ENCODE data around the gene TMEM212. TPM values are rescaled to one million over a fixed set of nuclear protein-coding genes. Genes with fewer than 3 reads are reported as not detected.

The TMEM212 gene
- total and polyA plus RNA-seq, 2 of the 13 experiments (the other 11 are each of a cell fraction or from before 2014, with no cell fraction given) = not detected

GRCh38 chr3:171845481-171846284, 2.5 kb downstream of the TMEM212 start (continued):
- TF ChIP-seq, protein P1, sequence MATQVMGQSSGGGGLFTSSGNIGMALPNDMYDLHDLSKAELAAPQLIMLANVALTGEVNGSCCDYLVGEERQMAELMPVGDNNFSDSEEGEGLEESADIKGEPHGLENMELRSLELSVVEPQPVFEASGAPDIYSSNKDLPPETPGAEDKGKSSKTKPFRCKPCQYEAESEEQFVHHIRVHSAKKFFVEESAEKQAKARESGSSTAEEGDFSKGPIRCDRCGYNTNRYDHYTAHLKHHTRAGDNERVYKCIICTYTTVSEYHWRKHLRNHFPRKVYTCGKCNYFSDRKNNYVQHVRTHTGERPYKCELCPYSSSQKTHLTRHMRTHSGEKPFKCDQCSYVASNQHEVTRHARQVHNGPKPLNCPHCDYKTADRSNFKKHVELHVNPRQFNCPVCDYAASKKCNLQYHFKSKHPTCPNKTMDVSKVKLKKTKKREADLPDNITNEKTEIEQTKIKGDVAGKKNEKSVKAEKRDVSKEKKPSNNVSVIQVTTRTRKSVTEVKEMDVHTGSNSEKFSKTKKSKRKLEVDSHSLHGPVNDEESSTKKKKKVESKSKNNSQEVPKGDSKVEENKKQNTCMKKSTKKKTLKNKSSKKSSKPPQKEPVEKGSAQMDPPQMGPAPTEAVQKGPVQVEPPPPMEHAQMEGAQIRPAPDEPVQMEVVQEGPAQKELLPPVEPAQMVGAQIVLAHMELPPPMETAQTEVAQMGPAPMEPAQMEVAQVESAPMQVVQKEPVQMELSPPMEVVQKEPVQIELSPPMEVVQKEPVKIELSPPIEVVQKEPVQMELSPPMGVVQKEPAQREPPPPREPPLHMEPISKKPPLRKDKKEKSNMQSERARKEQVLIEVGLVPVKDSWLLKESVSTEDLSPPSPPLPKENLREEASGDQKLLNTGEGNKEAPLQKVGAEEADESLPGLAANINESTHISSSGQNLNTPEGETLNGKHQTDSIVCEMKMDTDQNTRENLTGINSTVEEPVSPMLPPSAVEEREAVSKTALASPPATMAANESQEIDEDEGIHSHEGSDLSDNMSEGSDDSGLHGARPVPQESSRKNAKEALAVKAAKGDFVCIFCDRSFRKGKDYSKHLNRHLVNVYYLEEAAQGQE (IDR thresholded peaks at IDR 0.05; ENCODE audit: borderline replicate concordance in 1 of 2, low read depth in 1 of 2, low read length in 2 of 2) = no peak
- TF ChIP-seq ZNF430 (CRISPR knock-in tag; IDR thresholded peaks at IDR 0.05) (no peak), DPF2 (CRISPR knock-in tag; IDR thresholded peaks at IDR 0.05; ENCODE audit: borderline replicate concordance, low read depth) (no peak), ZNF317 (CRISPR knock-in tag; IDR thresholded peaks at IDR 0.05) (no peak), MAFF (IDR thresholded peaks at IDR 0.05; ENCODE audit: low read depth, low read length) (no peak), CHD2 (IDR thresholded peaks at IDR 0.05; ENCODE audit: low read depth, low read length) (no peak), ZNF790 (CRISPR knock-in tag; IDR thresholded peaks at IDR 0.05; ENCODE audit: borderline replicate concordance) (no peak), GTF3A (CRISPR knock-in tag; conservative IDR thresholded peaks at IDR 0.05) (no peak), JUND (CRISPR knock-in tag; IDR thresholded peaks at IDR 0.05) (no peak), ZBTB34 (CRISPR knock-in tag; IDR thresholded peaks at IDR 0.05) (no peak), MAZ (IDR thresholded peaks at IDR 0.05; ENCODE audit: borderline replicate concordance, low read depth, low read length) (no peak), MAZ (CRISPR knock-in tag; IDR thresholded peaks at IDR 0.05; ENCODE audit: low read depth) (no peak), PITX1 (CRISPR knock-in tag; IDR thresholded peaks at IDR 0.05) (peak; percentile 31; the same call in 1 of the 2 replicates), ZNF883 (CRISPR knock-in tag; IDR thresholded peaks at IDR 0.05; ENCODE audit: not compliant biosample characterization) (no peak), CREM (IDR thresholded peaks at IDR 0.05) (peak; percentile 80), CREM (CRISPR knock-in tag; IDR thresholded peaks at IDR 0.05) (no peak), MTF2 (CRISPR knock-in tag; IDR thresholded peaks at IDR 0.05; ENCODE audit: borderline replicate concordance) (no peak), SOX6 (IDR thresholded peaks at IDR 0.05) (no peak), SOX6 (CRISPR knock-in tag; IDR thresholded peaks at IDR 0.05) (peak; percentile 85), CREB3 (CRISPR knock-in tag; IDR thresholded peaks at IDR 0.05) (no peak), AFF4 (CRISPR knock-in tag; IDR thresholded peaks at IDR 0.05) (no peak)

All from HepG2 (cell line).